Measurements from ENCODE around the gene LRCH3.
"Not testable (repeated sequence)": the region's sequence is repeated elsewhere in the genome, so short reads cannot be mapped to it uniquely, and the experiment has no call there.

LRCH3 gene

DNA sequence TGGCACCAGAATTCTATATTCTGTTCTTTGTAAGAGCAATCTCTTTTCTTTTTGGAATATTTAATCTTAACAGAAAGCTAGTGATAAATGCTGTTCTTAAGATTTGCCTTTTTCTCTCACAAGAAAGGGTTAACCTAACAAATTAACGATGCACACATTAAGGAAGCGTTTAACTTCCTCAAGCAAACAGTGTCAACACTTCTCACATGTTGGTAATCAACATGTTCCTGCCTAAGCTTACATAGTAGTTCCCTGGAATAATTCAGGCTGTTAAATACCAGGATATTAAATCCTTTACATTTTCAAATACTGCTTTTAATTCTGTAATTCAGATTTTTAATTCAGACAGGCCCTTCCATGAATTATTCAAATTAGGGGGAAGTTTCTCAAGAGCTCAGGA is 91.5 kb downstream of the LRCH3 start:
- POLR2A ChIA-PET, result no interaction called here
- TF ChIP-seq, protein P1, sequence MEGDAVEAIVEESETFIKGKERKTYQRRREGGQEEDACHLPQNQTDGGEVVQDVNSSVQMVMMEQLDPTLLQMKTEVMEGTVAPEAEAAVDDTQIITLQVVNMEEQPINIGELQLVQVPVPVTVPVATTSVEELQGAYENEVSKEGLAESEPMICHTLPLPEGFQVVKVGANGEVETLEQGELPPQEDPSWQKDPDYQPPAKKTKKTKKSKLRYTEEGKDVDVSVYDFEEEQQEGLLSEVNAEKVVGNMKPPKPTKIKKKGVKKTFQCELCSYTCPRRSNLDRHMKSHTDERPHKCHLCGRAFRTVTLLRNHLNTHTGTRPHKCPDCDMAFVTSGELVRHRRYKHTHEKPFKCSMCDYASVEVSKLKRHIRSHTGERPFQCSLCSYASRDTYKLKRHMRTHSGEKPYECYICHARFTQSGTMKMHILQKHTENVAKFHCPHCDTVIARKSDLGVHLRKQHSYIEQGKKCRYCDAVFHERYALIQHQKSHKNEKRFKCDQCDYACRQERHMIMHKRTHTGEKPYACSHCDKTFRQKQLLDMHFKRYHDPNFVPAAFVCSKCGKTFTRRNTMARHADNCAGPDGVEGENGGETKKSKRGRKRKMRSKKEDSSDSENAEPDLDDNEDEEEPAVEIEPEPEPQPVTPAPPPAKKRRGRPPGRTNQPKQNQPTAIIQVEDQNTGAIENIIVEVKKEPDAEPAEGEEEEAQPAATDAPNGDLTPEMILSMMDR (IDR thresholded peaks at IDR 0.05; ENCODE audit: control extremely low read depth, extremely low read depth, low read depth, missing control alignments), result no peak
- DNase-seq (ENCODE audit: extremely low spot score), result no peak
- CTCF ChIA-PET, result interaction anchor here (1.0 kb wide), 1 partner anchor 23 kb away, joined by 4 read pairs; no protein-coding TSS in a partner anchor

DNA sequence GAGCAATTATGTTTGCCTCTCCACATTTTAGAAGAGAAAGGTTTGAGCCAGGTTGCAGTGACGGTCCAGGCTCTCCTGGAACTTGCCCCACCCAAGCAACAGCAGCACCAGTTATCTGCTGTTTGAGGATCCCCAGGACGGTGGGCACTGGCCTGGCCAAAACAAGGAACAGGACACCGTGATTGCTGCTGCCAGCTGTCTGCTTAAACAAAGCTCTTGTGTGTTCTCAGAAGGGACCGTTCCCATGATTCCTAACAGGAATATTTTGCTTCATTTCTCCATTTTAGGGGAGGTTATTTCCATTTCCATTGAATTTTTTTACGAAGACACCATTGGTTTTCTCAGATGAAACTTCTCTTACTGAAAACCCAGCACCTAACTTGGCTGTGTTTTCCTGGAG is 92.5 kb downstream of the LRCH3 start:
- DNase-seq (ENCODE audit: extremely low spot score), result no peak
- POLR2A ChIA-PET, result no interaction called here
- CTCF ChIA-PET, result no interaction called here
- TF ChIP-seq, protein P1 (IDR thresholded peaks at IDR 0.05; ENCODE audit: control extremely low read depth, extremely low read depth, low read depth, missing control alignments), result no peak

DNA sequence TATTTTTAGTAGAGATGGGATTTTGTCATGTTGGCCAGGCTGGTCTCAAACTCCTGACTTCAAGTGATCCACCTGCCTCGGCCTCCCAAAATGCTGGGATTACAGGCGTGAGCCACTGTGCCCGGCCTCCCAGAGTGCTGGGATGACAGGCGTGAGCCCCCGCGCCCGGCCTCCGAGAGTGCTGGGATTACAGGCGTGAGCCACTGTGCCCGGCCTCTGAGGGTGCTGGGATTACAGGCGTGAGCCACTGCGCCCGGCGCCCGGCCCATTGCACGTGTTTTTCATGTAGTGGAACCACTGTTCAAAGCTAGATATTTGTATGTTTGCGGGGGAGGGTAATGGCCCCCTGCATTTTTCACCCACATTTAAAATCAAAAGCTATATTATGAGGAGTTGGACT is 93.3 kb downstream of the LRCH3 start:
- DNase-seq (ENCODE audit: extremely low spot score); POLR2A ChIA-PET; CTCF ChIA-PET: not testable (repeated sequence)

DNA sequence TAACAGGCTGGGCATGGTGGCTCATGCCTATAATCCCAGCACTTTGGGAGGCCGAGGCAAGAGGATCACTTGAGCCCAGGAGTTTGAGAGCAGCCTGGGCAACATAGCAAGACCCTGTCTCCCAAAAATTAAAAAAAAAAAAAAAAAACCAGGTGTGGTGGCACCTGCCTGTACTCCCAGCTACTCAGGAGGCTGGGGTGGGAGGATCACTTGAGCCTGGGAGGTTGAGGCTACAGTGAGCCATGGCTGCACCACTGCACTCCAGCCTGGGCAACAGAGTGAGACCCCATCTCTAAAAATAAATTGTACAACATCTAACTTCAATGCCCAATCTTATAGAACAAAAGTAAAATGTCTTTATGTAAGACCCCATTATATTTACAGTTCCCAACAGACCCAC is 95.0 kb downstream of the LRCH3 start:
- CTCF ChIA-PET, POLR2A ChIA-PET: not testable (repeated sequence)

GRCh38 chr3:197887430-197888053 is 96.5 kb downstream of the LRCH3 start:
- CTCF ChIA-PET, result interaction anchor here (1.1 to 3.5 kb wide), 2 partner anchors 10 to 19 kb away, joined by 4 to 14 read pairs; no protein-coding TSS in a partner anchor
- POLR2A ChIA-PET; DNase-seq (ENCODE audit: extremely low spot score): not testable (repeated sequence)

More for the DNA sequence above, 95.0 kb downstream of the LRCH3 start:
- DNase-seq (ENCODE audit: extremely low spot score), result not testable (repeated sequence)

DNA sequence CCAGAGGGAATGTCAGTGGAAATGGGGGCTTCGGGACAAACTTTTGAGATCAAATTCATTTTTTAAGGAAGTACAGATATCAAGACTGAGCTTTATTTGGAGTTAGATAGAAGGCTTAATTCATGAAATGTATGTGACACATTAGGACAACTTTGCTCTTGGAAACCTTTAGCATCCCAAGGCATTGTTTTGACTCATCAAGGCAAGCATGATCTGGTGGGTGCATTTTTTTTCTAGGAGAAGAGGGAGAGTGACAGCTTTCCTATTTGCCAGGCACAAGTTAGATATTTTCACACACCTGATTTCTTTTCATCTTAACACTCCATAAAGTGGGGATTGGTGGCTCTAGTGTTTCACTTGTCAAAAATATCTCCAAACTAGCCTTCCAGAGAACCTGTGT is 97.5 kb downstream of the LRCH3 start:
- CTCF ChIA-PET, result interaction anchor here (1.1 to 3.5 kb wide), 2 partner anchors 9 to 18 kb away, joined by 4 to 14 read pairs; no protein-coding TSS in a partner anchor
- POLR2A ChIA-PET, result no interaction called here
- TF ChIP-seq, protein P1 (IDR thresholded peaks at IDR 0.05; ENCODE audit: control extremely low read depth, extremely low read depth, low read depth, missing control alignments), result no peak
- no peak for DNase-seq (ENCODE audit: extremely low spot score)

DNA sequence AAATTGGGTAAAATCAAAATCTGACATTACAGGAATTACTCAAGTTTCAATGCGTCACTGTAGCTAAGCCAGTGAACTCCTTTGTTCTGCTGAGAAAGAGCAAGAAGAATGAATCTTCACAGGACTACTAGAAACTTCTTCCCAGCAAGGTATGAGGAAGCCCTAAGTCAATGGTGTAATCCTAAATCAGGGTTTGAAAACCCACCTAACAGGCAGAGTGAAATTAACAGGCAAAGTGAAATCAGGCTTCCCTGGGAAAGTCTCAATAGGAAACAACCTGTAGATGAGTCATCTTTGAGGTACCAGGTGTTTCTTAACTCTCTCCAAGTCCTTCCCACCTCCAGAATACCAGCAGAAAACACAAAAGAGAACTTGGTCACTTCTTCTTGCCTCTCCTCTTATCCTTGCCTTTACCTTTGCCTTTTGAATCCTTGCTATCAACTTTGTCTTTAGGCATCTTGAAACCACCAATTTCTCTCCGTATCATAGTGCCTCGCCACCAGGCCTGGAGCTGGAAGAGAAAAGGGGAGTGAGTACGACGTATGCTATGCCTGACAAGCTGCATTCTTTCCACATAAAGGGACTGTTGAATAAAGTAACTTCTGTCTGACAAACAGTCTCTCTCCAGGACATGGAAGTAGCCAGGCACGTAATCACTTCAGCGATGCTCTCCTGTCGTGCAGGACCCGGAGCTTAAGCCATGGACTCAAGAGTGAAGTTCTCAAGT is 98.3 kb downstream of the LRCH3 start:
- no peak for DNase-seq (ENCODE audit: extremely low spot score)
- TF ChIP-seq, protein P1 (IDR thresholded peaks at IDR 0.05; ENCODE audit: control extremely low read depth, extremely low read depth, low read depth, missing control alignments), result no peak
- POLR2A ChIA-PET, result no interaction called here
- CTCF ChIA-PET, result interaction anchor here (0.9 to 3.5 kb wide), 3 partner anchors 15 to 35 kb away, joined by 3 to 14 read pairs (median 4); no protein-coding TSS in a partner anchor

GRCh38 chr3:197890693-197891092 is 99.6 kb downstream of the LRCH3 start:
- DNase-seq (ENCODE audit: extremely low spot score), result no peak
- CTCF ChIA-PET, result interaction anchor here (0.9 to 4.2 kb wide), 8 partner anchors 8 to 33 kb away, joined by 3 to 16 read pairs (median 4); no protein-coding TSS in a partner anchor
- TF ChIP-seq, protein P1 (IDR thresholded peaks at IDR 0.05; ENCODE audit: control extremely low read depth, extremely low read depth, low read depth, missing control alignments), result no peak
- POLR2A ChIA-PET, result no interaction called here
